ENCODE data around the gene CPNE2.

- no peak for TF ChIP-seq CTCF (IDR thresholded peaks at IDR 0.05)
- no peak for TF ChIP-seq POLR2A (IDR thresholded peaks at IDR 0.05)
These were observed 3.8 kb downstream of the CPNE2 start for GRCh38 chr16:57096192-57096591.
